HT-29 (cell line): ENCODE measurements around the gene COL5A2. TPM values are rescaled to one million over a fixed set of nuclear protein-coding genes. Genes with fewer than 3 reads are reported as not detected.

ENCODE experiments used
- DNase-seq: peaks from one replicate; pipeline ENCODE4 v3.0.0-alpha.2; 2015; ENCODE audit warnings: low spot score
- total RNA-seq: library from RNA; depleted of rRNA; stranded (reverse); fragments of >200 nt; shearing (Covaris generic); gene quantifications from 2 replicates; pipeline ENCODE4 v1.2.3, GENCODE V29; 2014; rRNA removed

Gene COL5A2
- 0.21 TPM in 1 of 2 replicates, not detected in the other for total RNA-seq

DNA sequence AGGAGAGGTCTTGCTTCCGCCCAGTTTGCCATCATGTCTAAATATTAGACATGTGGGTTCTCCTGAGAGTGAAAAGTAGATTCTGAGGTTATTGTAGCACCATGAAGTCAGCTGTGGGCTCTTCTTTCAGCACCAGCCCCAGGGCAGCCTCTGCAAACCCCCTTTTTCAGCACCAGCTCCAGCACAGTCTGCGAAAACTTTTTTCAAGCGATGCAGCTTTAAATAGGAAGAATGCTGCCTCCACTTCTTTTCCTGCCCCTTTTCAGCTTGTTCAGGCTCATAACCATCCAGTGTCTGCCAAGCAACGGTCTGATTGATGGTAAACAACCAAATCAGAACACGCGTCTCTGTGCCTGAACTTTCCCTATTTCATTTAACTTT, at the start of gene COL5A2:
TSS of gene COL5A2 (minus strand) at position 192 of the 381 bp plus-strand sequence. CDS start at position 35, 157 bp downstream.
- DNase-seq: no peak

DNA sequence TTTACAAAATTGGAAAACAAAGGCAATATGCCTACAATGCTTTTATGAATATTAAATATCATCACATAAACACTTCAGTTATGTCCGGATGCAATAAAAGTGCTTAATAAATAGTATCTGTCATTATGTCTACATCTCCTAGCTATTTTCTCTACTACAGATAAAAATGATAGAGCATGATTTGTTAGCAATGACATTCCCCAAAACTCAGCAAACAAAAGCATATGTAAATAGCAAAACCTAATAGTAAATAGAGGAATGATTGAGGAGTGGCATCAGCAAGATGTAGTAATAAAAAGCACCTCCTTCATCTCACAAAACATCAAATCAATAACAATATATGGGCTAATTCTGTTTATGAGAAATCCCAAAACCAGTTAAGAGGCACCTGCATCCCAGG, 46.5 kb upstream of the COL5A2 start:
- no peak for DNase-seq

DNA sequence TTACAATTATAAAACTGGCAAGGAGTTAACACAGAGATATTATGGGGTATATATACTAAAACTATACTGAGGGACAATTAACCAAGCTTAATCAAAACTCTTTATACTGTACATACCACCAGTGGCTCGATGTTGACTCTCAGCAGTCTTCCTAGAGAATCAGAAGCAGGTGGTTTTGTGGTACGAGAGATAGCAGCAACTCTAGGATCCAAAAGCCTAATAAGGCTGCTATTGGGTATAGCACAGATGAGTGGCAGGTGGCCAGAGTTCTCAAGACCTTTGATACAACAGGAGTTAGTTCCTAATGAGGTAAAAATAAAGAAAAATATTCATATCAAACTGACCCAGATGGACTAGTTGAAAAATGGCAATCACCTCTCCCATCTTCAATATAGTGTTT, 45.5 kb upstream of the COL5A2 start:
- DNase-seq: no peak

DNA sequence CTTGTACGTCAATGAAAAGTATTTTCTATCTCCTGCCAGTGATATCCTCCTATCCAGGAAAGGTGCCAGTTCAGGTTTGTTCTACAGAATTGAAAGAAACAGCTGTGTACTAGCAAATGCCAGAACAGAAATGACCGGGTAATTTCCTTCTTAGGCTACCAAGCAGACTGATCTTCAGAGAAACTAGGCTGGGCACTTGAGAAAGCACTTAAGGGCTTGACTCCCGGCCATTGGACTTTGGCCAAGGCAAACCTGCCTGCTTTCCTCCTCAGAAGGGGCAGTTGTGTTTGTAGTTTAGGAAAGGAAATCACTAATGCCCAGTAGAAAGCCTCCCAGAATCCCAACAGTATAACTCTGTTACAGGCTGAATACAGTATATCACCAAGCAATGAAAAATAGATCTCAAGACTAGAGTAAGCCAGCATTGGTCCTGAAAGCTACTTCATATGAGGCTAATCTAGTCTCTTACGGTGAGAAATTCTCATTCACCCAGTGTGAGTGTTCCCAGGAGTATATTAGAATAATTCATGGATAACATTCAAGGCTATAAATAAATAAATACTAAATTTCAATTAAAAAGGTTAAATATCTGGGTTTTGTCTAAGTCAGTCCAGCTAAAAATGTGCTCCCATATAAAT, 43.0 kb upstream of the COL5A2 start:
- DNase-seq: peak; percentile 42

DNA sequence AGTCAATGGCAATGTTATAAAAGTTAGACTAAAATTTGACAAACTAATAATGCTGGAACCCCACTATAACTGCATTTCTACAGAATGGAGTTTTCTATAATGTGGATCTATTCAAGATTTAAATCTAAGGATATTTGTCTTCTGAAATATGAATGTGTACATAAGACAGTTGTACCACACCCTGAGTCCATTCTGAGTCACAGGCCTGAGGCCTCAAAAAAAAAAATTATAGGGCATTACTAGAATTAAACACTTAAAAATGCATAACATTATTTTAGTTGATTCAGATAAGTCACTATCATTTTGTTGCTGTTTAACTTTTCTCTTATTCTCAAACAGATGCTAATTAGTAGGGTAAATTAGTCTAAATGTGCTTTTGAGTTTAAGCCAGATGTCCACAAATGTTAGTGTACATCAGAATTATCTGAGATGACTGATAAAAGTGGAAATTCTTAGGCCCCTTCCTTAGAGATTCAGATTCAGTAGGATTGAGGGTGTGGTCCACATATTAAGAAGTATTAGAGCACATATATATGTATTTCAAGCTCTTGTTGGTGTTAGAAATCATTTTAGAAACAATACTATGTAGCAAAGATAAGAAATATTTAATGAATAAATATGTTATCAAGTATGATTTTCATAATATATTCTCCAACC, 42.4 kb upstream of the COL5A2 start:
- DNase-seq: no peak

DNA sequence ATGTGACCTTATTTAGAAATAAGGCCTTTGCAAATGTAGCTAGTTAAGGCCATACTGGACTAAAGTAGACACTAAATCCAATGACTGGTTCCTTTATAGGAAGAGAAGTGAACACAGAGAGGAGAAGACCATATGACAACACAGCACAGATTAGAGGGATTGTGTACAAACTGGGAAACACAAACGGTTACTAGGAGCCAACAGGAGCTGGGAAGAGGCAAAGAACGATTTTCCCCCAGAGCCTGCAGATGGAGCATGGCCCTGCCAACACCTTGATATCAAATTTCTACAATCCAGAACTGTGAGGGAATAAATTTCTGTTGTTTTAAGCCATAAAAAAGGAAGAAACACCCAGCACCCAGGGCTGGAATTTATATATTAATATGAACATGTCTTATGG, 38.7 kb upstream of the COL5A2 start:
- no peak for DNase-seq

DNA sequence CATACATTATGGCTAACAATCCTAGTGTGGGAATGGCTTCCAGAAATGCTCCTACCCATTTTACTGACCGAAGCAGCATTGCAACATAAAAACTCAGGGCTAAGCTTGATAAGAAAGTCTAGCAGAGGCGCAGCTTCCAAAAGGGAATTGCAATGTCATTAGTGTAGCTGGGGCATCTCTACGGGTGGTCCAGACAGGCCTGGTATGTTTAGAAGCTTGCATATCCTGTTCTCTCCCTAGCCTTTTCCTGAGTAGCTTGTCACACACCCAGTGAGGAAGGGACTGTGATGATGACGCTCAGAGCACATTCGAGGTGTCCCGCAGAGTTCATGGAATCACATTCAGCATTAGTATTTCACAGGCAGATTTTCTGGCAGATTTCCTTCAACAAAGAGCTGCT, 38.0 kb upstream of the COL5A2 start:
- no peak for DNase-seq

DNA sequence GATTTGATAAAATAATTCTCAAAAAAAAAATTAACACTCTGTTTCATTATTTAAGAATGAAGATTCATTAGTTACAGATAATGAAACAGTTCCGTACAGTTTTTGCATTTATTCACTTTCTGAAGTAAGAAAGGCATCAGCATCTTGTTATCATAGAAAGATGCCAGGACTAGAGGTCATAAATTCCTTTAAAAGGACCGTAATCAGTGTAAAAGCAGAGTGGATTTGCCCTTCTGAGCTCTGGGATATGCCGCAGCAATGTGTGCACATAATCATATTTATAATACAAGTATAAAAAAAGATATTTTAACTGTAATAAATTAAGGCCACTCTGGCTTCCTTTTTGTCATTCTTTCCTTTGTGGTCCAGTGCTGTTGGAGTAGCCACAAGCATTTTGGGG, 37.5 kb upstream of the COL5A2 start:
- DNase-seq: no peak

DNA sequence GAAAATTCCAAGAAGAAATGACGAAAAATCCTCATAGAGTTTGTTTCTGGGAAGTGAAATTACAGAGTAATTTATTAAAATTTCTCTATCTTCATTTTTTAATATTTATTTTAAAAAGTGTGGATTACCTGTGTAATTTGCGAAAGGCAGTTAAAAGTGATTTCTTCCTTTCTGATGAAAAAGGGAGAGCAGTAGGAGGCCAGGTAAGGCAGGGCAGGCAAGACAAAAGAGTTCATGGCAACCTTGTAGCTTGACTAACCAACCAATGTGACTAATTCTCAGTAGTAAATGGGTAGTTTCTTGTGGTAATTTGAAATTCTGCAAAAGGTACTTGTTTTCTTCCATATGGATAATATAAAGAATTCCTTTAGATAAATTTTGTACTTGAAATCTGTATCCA, 34.9 kb upstream of the COL5A2 start:
- no peak for DNase-seq

DNA sequence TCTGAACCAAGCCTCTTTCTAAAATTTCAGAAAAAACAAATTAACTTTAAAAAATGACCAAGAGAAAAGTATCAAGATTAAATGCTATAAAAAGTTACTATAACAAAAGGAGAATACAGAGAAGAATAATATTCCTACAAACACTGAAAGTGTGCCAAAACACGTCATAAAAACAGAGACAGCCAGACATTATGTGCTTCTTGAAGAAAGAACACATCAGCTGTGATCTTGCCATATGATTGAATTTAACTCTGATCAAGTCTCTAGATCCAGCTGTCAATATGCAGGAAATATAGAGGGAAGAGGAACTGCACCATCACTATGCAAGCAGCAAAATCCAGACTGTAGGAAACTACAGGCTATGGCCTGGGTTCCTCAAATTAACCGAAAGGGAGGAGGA, 33.7 kb upstream of the COL5A2 start:
- no peak for DNase-seq

DNA sequence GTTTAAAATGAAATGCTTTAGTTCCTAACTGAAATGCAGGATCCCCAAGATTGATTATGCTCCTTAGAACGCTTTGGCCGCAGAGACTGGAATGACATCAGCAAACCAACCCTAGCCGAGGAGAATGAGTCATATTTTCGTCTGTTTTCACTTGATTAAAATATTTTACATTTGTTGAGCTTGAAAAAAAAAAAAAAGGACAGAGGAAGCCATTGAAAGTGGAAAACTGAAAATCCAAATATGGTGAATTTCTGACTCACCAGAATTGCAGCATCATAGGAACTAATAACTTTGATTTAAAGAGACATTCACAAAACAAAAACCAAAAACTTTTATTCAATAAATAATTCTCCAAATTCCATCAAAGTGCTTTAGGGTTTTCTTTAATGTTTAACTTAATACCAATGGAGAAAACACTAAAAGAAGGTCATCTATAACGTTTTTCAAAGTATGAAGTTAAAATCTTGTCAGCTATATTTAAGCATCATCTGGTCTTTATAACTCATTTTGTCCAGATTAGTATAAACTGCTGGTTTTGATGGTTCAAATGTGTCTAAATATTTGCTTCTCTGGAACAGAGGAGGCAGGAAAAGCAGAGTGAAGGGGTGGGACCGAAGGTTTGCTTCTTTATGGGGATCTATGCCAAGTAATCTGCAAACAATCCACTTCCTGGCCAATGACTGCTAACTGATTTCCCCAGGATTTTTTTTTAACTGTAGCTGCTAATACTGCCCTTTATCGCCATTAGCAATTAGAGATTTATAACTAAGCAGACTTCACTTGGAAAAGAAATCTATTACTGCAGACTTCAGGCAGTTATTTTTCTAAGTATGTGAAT, 30.9 kb upstream of the COL5A2 start:
- peak; percentile 27 for DNase-seq

DNA sequence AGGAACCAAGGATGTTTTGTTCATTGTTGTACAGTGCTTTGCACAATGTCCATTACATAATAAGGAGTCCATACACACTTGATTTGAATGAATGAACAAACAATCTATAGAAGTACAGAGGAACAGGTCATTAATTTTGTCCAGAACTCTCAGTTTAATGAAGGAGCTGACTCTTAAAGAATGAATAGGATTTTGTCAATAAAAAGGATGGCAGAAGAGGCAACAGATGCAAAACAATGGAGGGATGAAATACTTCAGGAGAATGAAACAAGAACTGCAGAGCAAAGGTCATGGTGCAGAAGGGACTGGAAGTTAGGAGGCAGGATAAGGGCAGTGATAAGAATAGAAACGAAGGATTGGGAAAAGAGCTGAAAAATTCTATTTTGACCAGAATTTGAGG, 28.7 kb upstream of the COL5A2 start:
- DNase-seq: no peak

DNA sequence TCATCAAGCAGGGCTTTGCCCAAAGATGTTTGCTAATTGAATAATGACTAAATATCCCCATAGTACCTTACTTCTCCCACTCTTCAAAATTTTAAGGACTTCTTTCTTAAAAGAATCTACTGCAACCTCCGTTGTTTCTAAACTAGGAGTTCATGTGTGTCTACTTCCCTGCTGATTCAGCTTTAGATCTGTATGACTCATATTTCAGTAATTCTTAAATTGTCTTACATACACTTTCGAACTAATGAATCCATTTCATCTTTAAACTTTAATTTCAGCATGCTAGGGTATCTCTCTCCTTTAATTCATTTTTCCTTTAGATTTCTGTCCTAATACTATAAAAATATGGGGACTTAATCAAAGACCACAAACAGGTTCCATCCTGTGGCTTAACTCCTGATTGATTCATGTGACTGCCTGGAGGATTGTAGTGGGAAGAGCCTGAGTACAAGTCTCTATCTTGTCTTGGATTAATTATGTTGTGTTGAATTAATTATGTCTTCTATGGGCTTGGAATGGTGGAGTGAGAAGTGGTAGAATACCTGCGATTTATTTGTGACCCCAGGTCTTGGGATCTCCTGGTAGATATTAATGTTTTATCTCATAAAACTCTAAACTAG, 24.9 kb upstream of the COL5A2 start:
- no peak for DNase-seq

DNA sequence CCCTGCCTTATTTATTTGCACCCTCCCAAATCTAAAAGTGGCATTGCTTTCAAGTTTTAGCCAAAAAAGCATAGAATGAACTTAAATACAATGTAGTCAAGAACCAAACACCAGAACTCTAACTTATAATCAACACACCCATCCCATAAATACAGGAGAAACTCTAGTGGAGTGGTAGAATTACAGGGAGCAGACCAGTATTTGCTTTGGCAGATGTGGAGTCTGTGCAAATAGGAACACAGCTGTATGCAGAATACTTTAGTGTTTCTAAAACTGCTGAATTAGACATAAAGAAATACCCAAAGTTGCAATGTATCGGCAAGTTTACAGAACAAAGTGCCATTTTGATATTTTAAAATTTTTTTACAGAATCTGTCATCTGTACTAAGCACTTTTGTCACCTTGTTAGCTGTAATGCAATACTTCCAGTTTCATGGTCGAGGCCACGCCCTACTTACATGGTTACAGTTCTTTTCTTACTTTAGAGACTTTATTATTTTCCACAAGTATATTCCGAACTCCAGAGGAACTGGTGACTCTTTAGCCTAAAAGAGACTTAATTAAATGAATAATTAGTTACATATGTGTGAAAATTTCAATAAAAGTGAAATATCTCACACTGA, 23.7 kb upstream of the COL5A2 start:
- no peak for DNase-seq

DNA sequence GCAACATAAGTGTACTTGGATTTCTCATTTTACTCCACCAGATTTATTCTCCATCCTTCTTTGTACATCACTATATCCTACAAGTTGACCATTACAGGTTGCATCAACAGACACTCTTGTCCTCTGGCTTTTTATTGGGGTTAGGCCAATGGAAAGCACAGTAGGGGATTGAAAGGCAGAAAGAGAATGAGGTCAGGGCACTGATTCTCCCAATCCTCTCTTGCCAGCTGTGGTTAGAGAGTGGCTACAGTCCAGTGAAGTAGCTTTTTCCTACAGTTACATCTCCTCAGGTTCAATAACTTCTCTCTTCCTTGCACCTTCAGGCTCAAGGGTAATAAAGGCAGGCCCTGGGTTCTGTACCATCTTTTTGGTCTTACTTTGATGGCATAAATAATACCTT, 20.2 kb upstream of the COL5A2 start:
- no peak for DNase-seq

DNA sequence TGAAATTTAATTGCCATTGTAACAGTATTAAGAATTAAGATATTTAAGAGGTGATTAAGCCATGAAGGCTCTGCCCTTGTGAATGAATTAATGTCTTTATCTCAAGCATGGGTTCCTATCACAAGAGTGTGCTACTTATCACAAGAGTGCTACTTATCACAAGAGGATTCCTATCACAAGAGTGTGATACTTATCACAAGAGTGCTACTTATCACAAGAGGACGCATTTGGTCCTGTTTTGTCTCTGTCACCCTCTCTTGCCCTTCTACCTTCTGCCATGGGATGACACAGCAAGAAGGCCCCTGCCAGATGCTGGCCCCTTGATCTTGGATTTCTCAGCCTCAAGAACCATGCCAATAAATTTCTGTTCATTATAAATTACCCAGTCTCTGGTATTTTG, 13.2 kb upstream of the COL5A2 start:
- DNase-seq: no peak

DNA sequence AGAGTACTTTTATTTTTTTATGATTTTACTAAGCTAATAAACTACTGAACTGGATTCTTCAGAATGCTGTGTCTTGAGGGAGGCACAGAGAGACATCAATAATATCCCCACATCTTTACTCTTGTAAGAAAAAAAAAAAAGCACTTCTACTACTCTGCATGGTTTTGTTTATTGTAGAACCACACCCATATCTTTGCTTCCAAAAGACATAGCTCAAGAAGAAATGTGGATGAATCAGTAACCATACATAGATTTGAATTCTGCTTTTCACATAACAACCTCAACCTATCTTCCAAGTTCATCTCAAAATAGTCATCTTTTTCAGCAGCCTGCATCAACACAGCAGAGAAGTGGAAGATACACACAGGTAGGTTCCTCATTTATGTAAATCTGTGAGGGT, 12.2 kb upstream of the COL5A2 start:
- DNase-seq: no peak

DNA sequence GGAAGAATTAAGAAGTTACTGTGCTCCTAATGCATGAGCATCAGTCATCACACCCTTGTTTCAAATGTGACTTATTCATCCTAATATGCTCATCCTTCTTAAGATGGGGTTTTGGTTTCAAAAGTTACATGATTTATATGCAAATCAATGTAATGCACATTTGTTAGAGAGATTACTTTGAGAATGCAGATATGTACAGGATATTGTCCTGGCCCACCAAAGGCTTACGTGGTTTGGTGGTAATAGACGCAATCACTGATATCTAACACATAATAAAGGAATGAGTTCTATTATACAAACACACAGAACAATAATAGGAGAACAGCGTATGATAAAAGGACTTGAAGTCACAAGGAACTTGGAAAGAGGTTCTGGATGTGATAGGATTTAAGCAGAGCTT, 11.1 kb upstream of the COL5A2 start:
- DNase-seq: no peak

DNA sequence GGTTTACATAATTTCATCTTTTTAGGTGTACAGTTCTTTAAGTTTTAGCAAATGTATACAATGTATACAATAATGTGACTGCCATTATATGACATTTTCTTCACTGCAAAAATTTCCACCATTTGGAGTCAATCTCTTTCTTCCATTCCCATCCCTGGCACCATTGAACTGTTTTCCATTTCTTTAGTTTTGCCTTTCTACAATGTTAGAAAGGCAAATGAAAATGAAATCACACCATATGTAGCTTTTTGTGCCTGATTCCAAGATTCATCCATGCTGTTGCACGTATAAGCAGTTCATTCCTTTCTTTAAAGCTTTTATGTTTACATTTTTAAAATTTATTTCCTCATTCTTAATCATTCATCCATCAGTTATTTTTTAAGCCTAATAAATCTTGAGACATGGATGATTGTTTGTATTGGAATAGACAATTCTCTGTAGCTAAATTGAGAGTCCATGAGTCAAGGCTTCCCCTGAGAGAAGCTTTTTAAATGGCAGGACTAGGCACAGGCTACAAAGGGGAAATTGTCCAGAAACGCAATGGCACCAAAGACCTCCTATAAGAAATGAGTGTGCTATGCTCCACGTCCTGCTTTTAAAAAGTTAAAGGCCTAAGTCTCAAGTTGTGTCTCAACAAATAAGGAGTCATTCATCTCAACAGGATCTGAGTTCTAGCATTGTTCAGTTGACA, 8.7 kb upstream of the COL5A2 start:
- DNase-seq: no peak

DNA sequence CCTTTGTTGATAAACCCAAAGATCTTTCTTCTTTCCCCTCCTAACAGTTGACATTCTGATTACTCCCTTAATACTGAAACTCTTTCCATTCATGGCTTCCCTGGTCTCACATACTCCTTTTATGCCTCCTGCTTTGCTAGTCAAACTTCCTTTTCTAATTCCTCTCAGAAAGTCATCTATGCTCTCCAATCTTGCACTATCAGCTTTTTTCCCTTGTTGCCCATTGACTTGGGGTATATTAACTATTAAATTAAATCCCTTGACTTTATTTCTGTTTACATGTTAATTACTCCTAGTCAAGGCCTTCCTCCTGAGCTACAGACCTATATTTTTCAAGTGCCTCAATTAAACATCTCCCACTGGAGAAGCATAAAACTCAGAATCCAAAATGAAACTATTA, 3.6 kb upstream of the COL5A2 start:
- DNase-seq: no peak

DNA sequence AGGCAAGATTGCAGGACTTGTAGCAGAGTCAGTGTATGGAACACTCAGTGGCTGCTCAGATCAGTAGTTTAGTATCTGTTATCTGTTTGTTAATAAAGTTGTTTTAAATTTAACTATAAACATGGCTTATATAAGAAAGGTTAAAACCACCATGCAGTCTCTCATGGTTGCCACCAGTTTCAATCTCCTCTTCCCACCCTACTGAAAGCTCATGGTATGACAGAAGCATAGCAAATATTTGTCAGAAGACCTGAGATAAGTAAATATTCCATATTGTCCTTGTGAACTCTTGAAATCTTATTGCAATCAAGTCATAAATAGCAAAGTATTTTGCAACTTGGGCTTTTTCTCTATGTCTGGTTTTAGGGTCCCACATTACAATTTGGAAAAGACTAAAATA, 2.1 kb upstream of the COL5A2 start:
- DNase-seq: no peak
